Stimulated activated CD8-positive, alpha-beta memory T cell treated with anti-CD3 and anti-CD28 coated beads, Interleukin-4, amount 100 ng/mL, for 1 hour (primary cell): ENCODE results near the gene OR1D2.
A peak's percentile ranks its signal among the peaks of the same experiment; 100 is the strongest.
"Not testable (repeated sequence)": the region's sequence is repeated elsewhere in the genome, so short reads cannot be mapped to it uniquely, and the experiment has no call there.

Source experiments
- DNase-seq, 2 donors: peaks; one replicate each; pipeline ENCODE4 v3.0.0-alpha.2; 2020; ENCODE audit warnings: low read depth in 2 of 2, low spot score in 1 of 2

OR1D2 gene, protein sequence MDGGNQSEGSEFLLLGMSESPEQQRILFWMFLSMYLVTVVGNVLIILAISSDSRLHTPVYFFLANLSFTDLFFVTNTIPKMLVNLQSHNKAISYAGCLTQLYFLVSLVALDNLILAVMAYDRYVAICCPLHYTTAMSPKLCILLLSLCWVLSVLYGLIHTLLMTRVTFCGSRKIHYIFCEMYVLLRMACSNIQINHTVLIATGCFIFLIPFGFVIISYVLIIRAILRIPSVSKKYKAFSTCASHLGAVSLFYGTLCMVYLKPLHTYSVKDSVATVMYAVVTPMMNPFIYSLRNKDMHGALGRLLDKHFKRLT

DNA sequence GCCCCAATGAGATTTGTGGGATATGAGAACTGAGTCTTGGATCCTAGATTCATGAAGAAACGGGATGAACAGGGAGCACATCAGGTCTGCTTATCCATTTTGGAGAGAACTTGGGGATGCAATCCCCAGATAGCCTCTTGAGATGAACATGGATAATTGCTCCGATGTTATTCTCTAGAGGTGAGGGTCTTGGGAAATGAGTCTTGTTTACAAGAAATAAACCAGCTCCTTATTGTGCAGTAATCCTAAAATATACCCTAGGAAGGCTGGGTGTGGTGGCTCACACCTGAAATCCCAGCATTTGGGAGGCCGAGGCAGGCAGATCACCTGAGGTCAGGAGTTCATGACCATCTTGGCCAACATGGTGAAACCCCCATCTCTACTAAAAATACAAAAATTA is at the start of gene OR1D2:
OR1D2 (minus strand) TSS at position 101 of the 400 bp plus-strand sequence. CDS start 11,426 bp downstream, outside the sequence.
- no peak for DNase-seq

DNA sequence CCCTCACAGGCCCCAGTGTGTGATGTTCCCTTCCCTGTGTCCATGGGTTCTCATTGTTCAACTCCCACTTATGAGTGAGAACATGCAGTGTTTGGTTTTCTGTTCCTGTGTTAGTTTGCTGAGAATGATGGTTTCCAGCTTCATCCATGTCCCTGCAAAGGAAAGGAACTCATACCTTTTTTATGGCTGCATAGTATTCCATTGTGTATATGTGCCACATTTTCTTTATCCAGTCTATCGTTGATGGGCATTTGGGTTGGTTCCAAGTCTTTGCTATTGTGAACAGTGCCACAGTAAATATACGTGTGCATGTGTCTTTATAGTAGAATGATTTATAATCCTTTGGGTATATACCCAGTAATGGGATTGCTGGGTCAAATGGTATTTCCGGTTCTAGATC is 33.3 kb upstream of the OR1D2 start:
- DNase-seq = not testable (repeated sequence)

DNA sequence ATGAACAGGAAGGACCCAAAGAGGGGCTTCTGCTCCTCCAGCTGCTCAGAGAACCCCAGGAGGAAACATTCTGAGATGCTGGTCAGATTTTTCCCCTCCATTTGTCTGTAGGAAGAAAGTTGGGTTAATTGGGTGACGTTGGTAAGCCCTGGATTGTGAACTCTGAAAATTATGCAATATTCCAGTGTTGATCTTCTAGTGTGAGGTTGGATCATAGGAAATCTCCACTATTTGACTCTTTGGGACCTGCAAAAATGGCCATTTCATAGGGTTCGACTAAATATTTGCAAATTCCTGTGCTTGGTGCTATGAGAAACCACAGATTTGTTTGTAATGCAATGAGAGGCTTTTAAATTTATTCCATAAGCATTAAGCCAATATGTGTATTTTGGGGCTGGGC is 23.2 kb upstream of the OR1D2 start, which contains the start of gene OR1G1:
OR1G1 (minus strand) TSS at position 101 of the 400 bp plus-strand sequence; CDS start at position 101, 0 bp downstream.
- DNase-seq = no peak

DNA sequence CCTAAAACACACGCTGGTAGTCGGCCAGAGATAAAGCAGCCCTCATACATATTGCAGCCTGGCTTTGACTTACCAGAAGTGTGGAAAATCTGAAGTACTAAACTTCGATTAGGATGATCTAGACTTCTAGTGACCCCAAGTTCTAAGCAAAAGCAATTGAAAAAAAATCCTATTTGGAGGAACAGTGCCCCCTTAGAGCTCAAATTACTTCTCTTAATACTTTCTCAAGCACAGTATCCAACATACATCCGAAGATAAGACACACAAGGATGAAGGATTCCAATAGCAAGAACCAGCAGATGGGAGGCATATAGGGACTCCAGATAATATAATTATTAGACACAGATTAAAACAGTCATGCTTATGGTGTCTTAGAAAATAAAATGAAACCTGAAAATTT is 30.4 kb downstream of the OR1D2 start:
- not testable (repeated sequence) for DNase-seq

DNA sequence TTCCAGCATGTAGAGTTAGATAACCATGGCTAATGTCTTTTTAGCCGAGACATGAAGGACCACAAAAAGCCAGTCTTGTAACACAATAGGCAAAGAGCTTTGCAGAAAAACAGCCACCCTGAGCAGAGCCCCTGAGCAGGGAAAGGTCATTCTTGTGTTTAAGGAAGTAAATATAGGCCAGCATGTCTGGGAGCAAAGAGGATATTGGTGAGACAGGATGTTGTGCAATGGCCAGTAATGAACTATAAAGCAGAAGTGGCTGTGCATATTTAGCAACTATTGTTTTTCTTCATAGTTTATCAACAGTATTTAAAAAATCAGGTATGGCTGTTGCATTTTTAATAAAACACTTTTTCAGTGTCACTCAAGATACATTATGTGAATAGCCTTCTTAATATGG is 39.0 kb downstream of the OR1D2 start:
- DNase-seq = not testable (repeated sequence)

DNA sequence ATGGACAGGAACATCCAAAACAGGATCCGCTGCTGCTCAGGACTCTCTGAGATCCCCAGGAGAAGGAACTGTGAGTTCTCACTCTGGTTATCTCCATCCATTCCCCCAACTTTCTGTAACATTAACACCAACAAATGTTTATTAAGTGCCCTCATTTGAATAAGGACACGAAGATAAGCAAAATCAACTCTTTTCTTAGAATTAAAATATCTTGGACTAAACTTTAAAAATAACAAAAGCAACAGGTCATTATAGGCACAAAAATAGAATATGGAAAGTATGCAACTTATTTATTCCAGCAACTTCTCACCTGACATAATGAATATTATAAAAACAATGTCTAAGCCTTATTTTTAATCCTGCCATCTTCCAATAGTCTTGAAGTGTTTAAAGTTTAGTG is 40.7 kb downstream of the OR1D2 start, which contains the start of gene OR1D5:
OR1D5 (minus strand) TSS at position 101 of the 400 bp plus-strand sequence; CDS start at position 101, 0 bp downstream.
- not testable (repeated sequence) for DNase-seq

DNA sequence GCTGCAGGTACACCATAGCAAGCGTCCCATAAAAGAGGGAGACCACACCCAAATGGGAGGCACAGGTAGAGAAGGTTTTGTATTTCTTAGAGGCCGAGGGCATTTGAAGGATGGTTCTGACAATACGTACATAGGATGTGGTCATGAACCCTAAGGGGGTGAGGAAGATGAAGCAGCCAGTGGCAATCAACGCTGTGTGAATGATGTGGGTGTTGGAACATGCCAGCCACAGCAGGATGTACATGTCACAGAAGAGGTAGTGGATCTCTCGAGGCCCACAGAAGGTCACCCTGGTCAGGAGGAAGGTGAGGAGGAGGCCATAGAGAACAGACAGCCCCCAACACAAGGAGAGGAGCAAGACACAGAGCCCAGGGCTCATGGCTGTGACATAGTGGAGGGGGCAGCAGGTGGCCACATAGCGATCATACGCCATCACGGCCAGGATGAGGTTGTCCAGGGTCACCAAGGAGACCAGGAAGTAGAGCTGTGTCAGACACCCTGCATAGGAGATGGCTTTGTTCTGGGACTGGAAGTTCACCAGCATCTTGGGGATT is 41.3 kb downstream of the OR1D2 start:
- not testable (repeated sequence) for DNase-seq

DNA sequence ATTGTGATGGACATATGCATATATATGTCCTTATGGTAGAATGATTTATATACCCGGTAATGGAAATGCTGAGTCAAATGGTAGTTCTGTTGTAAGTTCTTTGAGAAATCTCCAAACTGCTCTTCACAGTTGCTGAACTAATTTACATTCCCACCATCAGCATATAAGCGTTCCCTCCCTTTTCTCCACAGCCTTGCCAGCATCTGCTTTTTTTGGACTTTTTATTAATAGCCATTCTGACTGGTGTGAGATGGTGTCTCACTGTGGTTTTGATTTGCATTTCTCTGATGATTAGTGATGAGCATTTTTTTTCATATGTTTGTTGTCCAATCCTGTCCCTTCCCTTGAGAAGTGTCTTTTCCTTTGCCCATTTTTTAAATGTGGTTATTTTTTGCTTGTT is 49.4 kb downstream of the OR1D2 start:
- not testable (repeated sequence) for DNase-seq

DNA sequence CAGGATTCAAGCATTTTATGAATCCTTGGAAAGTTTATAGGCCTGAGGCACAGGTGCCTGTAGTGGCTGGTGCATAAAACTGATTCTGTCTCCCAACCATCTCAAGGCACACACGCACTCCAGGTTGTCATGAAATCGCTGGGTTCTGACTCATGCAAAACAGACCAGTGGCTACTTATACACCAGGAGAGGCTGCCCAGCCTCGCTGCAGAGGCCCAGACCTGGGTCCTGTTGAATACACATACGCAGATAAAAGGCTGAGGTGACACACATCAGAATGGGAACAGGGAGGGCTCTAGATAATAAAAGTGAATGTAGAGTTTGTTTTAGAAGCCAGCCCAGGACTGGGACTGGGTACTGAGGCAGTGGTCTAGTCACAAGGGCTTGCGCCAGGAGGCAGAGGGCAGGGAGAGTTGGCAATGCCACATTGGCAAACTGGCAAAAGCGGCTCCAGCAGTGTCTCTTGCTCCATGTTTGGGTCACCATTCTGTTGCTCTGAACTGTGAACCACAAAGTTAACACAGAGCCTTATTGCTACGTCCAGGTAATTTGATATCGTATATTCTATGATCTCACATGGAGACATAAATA is 54.4 kb downstream of the OR1D2 start:
- no peak for DNase-seq

DNA sequence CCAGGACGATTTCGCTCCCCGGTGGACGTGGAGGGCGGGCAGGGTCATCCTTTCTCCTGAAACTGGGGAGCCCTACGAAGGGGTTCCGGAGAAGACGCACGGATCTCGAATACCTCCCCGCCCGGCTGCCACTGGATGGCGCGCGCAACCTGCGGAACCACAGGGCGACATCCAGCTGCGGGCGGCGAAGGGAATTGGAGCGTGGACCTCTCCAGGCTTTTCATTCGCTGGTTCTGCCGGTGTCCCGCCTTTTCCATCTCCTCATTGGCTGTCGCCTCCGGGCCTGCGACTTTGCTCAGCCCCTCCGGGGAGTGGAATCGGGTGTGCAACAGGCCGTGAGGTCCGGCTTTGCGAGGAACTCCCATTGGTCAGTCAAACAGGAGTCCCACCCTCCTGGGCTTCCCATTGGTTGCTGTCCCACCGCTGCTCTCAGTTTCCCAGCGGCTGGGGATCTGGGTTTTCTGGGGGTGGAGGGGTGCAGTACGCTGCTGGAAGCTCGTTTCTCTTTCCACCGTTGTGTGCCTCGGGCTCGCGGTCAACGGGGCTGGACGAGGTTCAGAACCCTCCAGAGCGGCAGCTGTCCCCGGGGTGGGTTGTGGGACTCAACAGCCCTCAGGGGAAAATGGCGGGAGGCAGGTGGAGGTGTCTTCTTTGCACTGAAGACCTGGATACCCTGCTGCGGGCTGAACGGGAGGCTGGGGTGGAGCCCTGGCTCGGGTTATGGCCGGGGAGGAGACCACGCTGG is 55.3 kb downstream of the OR1D2 start:
- peak; percentile 69 to 85 for DNase-seq

DNA sequence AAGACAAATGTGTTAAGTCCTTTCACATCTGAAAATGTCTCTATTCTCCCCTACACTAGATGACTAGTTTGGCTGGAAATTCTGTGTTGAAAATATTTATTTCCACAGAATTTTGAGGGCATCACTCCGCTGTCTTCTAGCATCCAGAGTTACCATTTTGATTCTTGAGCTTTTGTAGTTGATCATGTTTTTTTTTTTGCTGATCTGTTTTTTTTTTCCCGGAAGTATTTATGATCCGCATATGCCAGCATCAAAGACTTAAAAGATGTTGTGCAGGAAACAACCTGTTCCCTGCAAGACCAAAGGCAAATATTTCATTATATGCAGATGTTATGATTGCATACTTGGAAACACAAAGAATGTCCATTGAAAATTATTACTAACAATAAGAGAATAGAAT is 57.5 kb downstream of the OR1D2 start:
- DNase-seq = no peak

DNA sequence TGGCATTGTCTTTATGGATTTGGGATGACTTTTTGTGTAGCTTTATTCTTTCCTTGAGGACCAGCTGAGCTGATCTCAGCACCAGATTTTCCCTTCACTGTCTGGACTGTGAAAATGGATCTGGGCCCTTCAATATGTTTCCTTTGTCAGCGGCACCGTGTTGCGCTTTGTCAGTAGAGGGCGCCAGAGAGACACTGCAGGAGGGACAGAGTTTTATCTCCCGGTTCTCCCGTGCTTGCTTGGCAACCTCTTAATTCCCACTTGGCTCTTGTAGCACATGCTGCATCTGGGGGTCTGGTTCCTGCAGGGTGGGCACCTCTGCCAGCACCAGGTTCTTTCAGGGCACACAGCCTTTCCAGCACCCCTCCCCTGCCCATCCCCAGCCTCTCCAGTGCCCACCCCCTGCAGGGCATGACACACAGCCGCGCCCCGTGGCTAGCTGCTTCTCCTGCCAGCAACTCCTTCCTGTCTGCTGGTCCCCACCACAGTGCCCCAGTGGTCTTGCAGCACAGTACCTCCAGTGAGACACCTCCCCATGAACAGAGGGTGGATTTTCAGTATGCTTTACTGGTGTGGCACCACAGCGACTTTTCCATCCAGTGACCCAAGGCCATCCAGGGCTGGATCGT is 60.4 kb downstream of the OR1D2 start:
- DNase-seq = no peak

DNA sequence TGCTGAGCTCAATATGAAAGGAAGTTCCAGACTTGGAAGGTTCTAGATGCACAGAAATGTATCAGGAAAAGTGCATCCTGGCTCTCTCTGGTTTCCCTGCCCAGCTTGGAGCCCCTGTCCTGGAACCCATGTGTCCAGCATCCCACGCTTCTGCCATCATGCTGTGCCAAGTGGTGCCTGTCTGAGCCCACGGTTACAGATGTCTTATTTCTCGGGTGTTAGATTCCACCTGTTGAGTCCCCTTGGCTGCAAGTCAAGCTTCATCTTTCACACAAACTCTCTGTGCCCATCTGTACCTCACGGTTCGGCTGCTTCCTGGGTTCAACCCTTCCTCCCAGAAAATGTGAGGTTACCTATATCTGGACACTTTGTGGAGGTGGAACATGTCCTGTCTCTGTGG is 63.3 kb downstream of the OR1D2 start:
- DNase-seq = no peak

DNA sequence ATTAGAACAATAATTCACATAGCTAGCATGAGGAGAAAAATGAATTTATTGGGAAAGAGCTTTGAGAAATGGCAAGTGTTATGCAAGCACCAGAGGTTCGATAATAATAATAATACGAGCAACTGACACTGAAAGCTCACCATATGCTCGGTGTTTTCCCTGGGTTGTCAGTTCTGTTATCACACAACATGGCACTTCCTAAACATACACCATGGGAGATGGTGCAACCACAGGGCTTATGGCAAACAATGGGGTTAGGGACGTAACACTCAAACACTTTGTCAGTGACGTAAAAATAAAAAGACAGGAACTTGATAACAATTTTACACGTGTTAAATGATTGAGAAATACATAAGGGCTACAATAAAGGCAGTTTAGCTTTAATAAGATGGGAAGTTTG is 64.5 kb downstream of the OR1D2 start:
- DNase-seq = no peak

DNA sequence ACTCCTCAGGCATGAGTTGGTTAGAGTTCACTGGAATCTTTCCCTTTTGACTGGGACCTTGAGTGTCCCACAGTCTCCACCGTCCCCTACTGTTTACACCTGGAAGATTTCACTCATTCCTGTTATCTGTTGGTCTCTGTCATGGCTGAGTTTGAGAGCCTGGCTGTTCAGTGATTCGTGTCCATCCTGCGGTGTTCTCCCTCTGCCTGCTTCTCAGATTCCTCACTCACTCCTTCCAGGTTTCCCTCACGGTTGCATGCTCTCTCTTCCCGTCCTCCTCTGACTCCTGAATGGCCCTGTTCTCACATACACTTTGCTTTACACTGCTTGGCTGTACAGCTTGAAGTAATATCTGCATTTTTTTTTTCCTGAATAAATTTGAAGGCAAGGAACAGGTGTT is 65.3 kb downstream of the OR1D2 start:
- no peak for DNase-seq
